ENCODE results near the gene DESI1. TPM values are rescaled to one million over a fixed set of nuclear protein-coding genes. Genes with fewer than 3 reads are reported as not detected.
A peak's percentile ranks its signal among the peaks of the same experiment; 100 is the strongest.

DESI1 gene
- polyA plus RNA-seq, 1 donor, result 20.1 TPM

- DNase-seq, result peak; percentile 48
These were observed 63.2 kb downstream of the DESI1 start for GRCh38 chr22:41557401-41558240.

- DNase-seq, result no peak
These were observed 64.3 kb downstream of the DESI1 start for GRCh38 chr22:41556561-41556960.

GRCh38 chr22:41555325-41555982, 65.4 kb downstream of the DESI1 start:
- DNase-seq, result no peak

- no peak for DNase-seq
These were observed 68.8 kb downstream of the DESI1 start for GRCh38 chr22:41551877-41552582.

GRCh38 chr22:41550952-41551491, 69.8 kb downstream of the DESI1 start:
- DNase-seq, result no peak

GRCh38 chr22:41548830-41549211, 72.0 kb downstream of the DESI1 start:
- DNase-seq, result no peak

Other genes with a start within 250 kb of the DESI1 start
- gene TEF, start 239.1 kb downstream of the DESI1 start, polyA plus RNA-seq (ENCODE audit: insufficient read length), result 11.9 TPM
- gene TOB2, start 174.2 kb downstream of the DESI1 start, polyA plus RNA-seq (ENCODE audit: insufficient read length), result 40.7 TPM
- 29.4 TPM for gene PHF5A, start 152.4 kb downstream of the DESI1 start, polyA plus RNA-seq (ENCODE audit: insufficient read length)
- 117 TPM for gene ACO2, start 151.9 kb downstream of the DESI1 start, polyA plus RNA-seq (ENCODE audit: insufficient read length)
- gene POLR3H, start 76.6 kb downstream of the DESI1 start, polyA plus RNA-seq (ENCODE audit: insufficient read length), result 20.4 TPM
- gene CSDC2, start 60.0 kb downstream of the DESI1 start, polyA plus RNA-seq (ENCODE audit: insufficient read length), result 9.7 TPM
- gene PMM1, start 31.2 kb downstream of the DESI1 start, polyA plus RNA-seq (ENCODE audit: insufficient read length), result 31.6 TPM
- gene XRCC6, start 252 bp upstream of the DESI1 start, polyA plus RNA-seq (ENCODE audit: insufficient read length), result 202 TPM
- gene SNU13, start 67.8 kb upstream of the DESI1 start, polyA plus RNA-seq (ENCODE audit: insufficient read length), result 115 TPM
- 1.1 TPM for gene MEI1, start 78.5 kb upstream of the DESI1 start, polyA plus RNA-seq (ENCODE audit: insufficient read length)
- gene CCDC134, start 179.6 kb upstream of the DESI1 start, polyA plus RNA-seq (ENCODE audit: insufficient read length), result 10.2 TPM
- 83.4 TPM for gene SREBF2, start 212.1 kb upstream of the DESI1 start, polyA plus RNA-seq (ENCODE audit: insufficient read length)